Measurements from ENCODE around the gene OR1C1. TPM values are rescaled to one million over a fixed set of nuclear protein-coding genes. Genes with fewer than 3 reads are reported as not detected.
A peak's percentile ranks its signal among the peaks of the same experiment; 100 is the strongest.
"Not testable (repeated sequence)": the region's sequence is repeated elsewhere in the genome, so short reads cannot be mapped to it uniquely, and the experiment has no call there.

Gene OR1C1
- total RNA-seq, 6 donors from 2014 or later = not detected

- no peak for DNase-seq
- no peaks in the 10 kb centered on the region for H3K36me3 ChIP-seq
- no peak within 1 kb of the TSS for H3K27ac ChIP-seq
- WGBS, 2 donors = 94 to 95% methylated on average over 2 of the region's 2 CpGs
- H3K4me1 ChIP-seq = no peaks in the 10 kb centered on the region
- TF ChIP-seq POLR2AphosphoS5 (IDR thresholded peaks at IDR 0.05) (no peak), POLR2A (IDR thresholded peaks at IDR 0.05) (no peak), EP300 (IDR thresholded peaks at IDR 0.05) (no peak), CTCF (IDR thresholded peaks at IDR 0.05) (no peak)
- ATAC-seq (ENCODE audit: low FRiP score in 2 of 2) = no peak
- no peaks in the 10 kb centered on the region for H3K27me3 ChIP-seq
- H3K9me3 ChIP-seq = peaks cover 0 to 10% (median 3%) of the 10 kb centered on the region in 4 donors
- H3K4me3 ChIP-seq = no peak within 1 kb of the TSS
Measured at GRCh38 chr1:247748041-247748440, 12.3 kb downstream of the OR1C1 start, which contains the start of gene OR14A2. TSS of gene OR14A2 (minus strand) at chr1:247748141.

- ATAC-seq (ENCODE audit: low FRiP score in 2 of 2) (no peak), DNase-seq (peak in 1 of 2 donors; percentile 48)
- H3K9me3 ChIP-seq = peaks cover 0 to 10% (median 3%) of the 10 kb centered on the region in 4 donors
- H3K27me3 ChIP-seq = no peaks in the 10 kb centered on the region
- no peak overlapping the region for H3K27ac ChIP-seq
- no peaks in the 10 kb centered on the region for H3K4me1 ChIP-seq
- H3K36me3 ChIP-seq = no peaks in the 10 kb centered on the region
- WGBS, 2 donors = 86 to 88% methylated on average over 7 of the region's 7 CpGs
- H3K4me3 ChIP-seq = no peak overlapping the region
- no peak for TF ChIP-seq POLR2AphosphoS5 (IDR thresholded peaks at IDR 0.05)
- TF ChIP-seq CTCF (IDR thresholded peaks at IDR 0.05) = no peak
- no peak for TF ChIP-seq POLR2A (IDR thresholded peaks at IDR 0.05)
- TF ChIP-seq EP300 (IDR thresholded peaks at IDR 0.05) = no peak
Measured at GRCh38 chr1:247747616-247748015, 12.7 kb downstream of the OR1C1 start.

- DNase-seq (no peak), ATAC-seq (ENCODE audit: low FRiP score in 2 of 2) (no peak)
- Histone ChIP-seq H3K9me3 (peaks cover 0 to 10% (median 3%) of the 10 kb centered on the region in 4 donors), H3K36me3 (no peaks in the 10 kb centered on the region), H3K27ac (no peak overlapping the region), H3K4me3 (no peak overlapping the region), H3K27me3 (no peaks in the 10 kb centered on the region), H3K4me1 (no peaks in the 10 kb centered on the region)
- WGBS, 2 donors = 79 to 81% methylated on average over 3 of the region's 3 CpGs
- TF ChIP-seq CTCF (IDR thresholded peaks at IDR 0.05) = no peak
- TF ChIP-seq POLR2A (IDR thresholded peaks at IDR 0.05) = no peak
- no peak for TF ChIP-seq EP300 (IDR thresholded peaks at IDR 0.05)
- TF ChIP-seq POLR2AphosphoS5 (IDR thresholded peaks at IDR 0.05) = no peak
Measured at GRCh38 chr1:247746391-247746935, 13.9 kb downstream of the OR1C1 start.

GRCh38 chr1:247742215-247742760 is 18.1 kb downstream of the OR1C1 start:
- H3K36me3 ChIP-seq; H3K27ac ChIP-seq; DNase-seq; H3K27me3 ChIP-seq; ATAC-seq (ENCODE audit: low FRiP score in 2 of 2); H3K4me1 ChIP-seq; H3K4me3 ChIP-seq; H3K9me3 ChIP-seq: not testable (repeated sequence)
- WGBS, 2 donors = 61 to 68% methylated on average over 3 of the region's 3 CpGs

GRCh38 chr1:247741756-247742155 is 18.6 kb downstream of the OR1C1 start:
- Histone ChIP-seq H3K27ac (no peak overlapping the region), H3K27me3 (no peaks in the 10 kb centered on the region), H3K36me3 (no peaks in the 10 kb centered on the region), H3K9me3 (no peaks in the 10 kb centered on the region), H3K4me3 (no peak overlapping the region), H3K4me1 (no peaks in the 10 kb centered on the region)
- DNase-seq = no peak
- WGBS, 2 donors = 78 to 83% methylated on average over 5 of the region's 5 CpGs
- TF ChIP-seq POLR2A (IDR thresholded peaks at IDR 0.05) (no peak), CTCF (IDR thresholded peaks at IDR 0.05) (no peak), POLR2AphosphoS5 (IDR thresholded peaks at IDR 0.05) (no peak), EP300 (IDR thresholded peaks at IDR 0.05) (no peak)
- ATAC-seq (ENCODE audit: low FRiP score in 2 of 2) = no peak
